ENCODE data around the gene MAP1B. TPM values are rescaled to one million over a fixed set of nuclear protein-coding genes. Genes with fewer than 3 reads are reported as not detected.

MAP1B gene
- total RNA-seq, 1 experiment from 2014 or later = 8.9 TPM

- peak overlapping the region; percentile 67 for H3K4me2 ChIP-seq (ENCODE audit: low read length)
- ChIA-PET CTCF (interaction anchor here (0.7 to 1.9 kb wide), 5 partner anchors 17 to 465 kb away, joined by 3 to 5 read pairs (median 3); no protein-coding TSS in a partner anchor), POLR2A (interaction anchor here (0.6 to 1.8 kb wide), 5 partner anchors 10 to 316 kb away, joined by 3 to 7 read pairs (median 3); partner anchors contain the start of genes MRPS27 and PTCD2), RAD21 (ENCODE audit: low non-redundant PET in 1 of 2, low total read pairs in 2 of 2, uncharacterized antibody in 2 of 2, unreplicated experiment in 2 of 2) (interaction anchor here (0.6 to 1.3 kb wide), 4 partner anchors 14 to 569 kb away, joined by 3 to 5 read pairs (median 4); no protein-coding TSS in a partner anchor)
- BruUV-seq (replicated peaks) = no TSS peak
- H3K9ac ChIP-seq (ENCODE audit: low read length) = peak overlapping the region; percentile 28
- H2AFZ ChIP-seq (ENCODE audit: low read depth, low read length, poor library complexity, severe bottlenecking) = no peak overlapping the region
- peaks cover 51% of the 10 kb centered on the region for H3K79me2 ChIP-seq (ENCODE audit: insufficient read depth, low read length)
- DNase-seq (ENCODE audit: low read depth, low spot score) (peak; percentile 71), ATAC-seq (peak; percentile 64)
- TF ChIP-seq ATF3 (IDR thresholded peaks at IDR 0.05) = 0 out of 2 replicates have a peak, but pooled peaks have one; percentile 5
- no peak for TF ChIP-seq EZH2phosphoT487 (IDR thresholded peaks at IDR 0.05; ENCODE audit: borderline replicate concordance)
- no peak for TF ChIP-seq POLR2A (IDR thresholded peaks at IDR 0.05; ENCODE audit: borderline replicate concordance, extremely low read depth, insufficient read depth, insufficient read length)
- TF ChIP-seq FOSL1 (IDR thresholded peaks at IDR 0.05; ENCODE audit: low read depth) = peak; percentile 80
- 0 out of 2 replicates have a peak, but pooled peaks have one; percentile 41 for TF ChIP-seq CBX3 (IDR thresholded peaks at IDR 0.05; ENCODE audit: low read depth)
- TF ChIP-seq EGR1 (IDR thresholded peaks at IDR 0.05; ENCODE audit: low read depth) = 0 out of 2 replicates have a peak, but pooled peaks have one; percentile 52
- 0 out of 2 replicates have a peak, but pooled peaks have one; percentile 11 for TF ChIP-seq CEBPB (IDR thresholded peaks at IDR 0.05; ENCODE audit: low read depth)
- no peak for TF ChIP-seq REST (IDR thresholded peaks at IDR 0.05; ENCODE audit: low read depth)
- TF ChIP-seq POLR2AphosphoS5 (IDR thresholded peaks at IDR 0.05; ENCODE audit: low read depth, low read length) = peak; percentile 26; the same call in 1 of the 2 replicates
- TF ChIP-seq RAD21 (IDR thresholded peaks at IDR 0.05; ENCODE audit: low read depth) = no peak
- TF ChIP-seq SP1 (IDR thresholded peaks at IDR 0.05; ENCODE audit: low read depth) = peak; percentile 47; the same call in 1 of the 2 replicates
- no peak for TF ChIP-seq SIN3A (IDR thresholded peaks at IDR 0.05; ENCODE audit: low read depth)
- TF ChIP-seq JUND (IDR thresholded peaks at IDR 0.05) = peak; percentile 79
- peak overlapping the region in 1 of 2 experiments; percentile 22; a peak in 1 of 4 replicates for H3K4me3 ChIP-seq (replicated peaks in 1 of 2; ENCODE audit: low read depth in 1 of 2, low read length in 2 of 2)
- peaks cover 42 to 55% of the 10 kb centered on the region in 2 experiments for H3K4me1 ChIP-seq (ENCODE audit: control insufficient read depth in 1 of 2, insufficient read depth in 2 of 2, low read length in 2 of 2)
- H3K36me3 ChIP-seq (ENCODE audit: control insufficient read depth in 1 of 2, insufficient read depth in 2 of 2, low read length in 2 of 2) = no peaks in the 10 kb centered on the region
- H3K9me3 ChIP-seq (ENCODE audit: control insufficient read depth in 1 of 2, insufficient read depth in 1 of 2, low read depth in 1 of 2, low read length in 2 of 2) = no peaks in the 10 kb centered on the region
- H4K20me1 ChIP-seq (ENCODE audit: insufficient read depth) = peaks cover 10% of the 10 kb centered on the region; the same call in 1 of the 2 replicates
- intact Hi-C loops (cut with micrococcal nuclease) = loop anchor here (5.0 kb wide), 2 partner anchors 111 to 466 kb away; no protein-coding TSS in a partner anchor
- H3K9me2 ChIP-seq (ENCODE audit: insufficient read depth) = no peaks in the 10 kb centered on the region
- H3K27me3 ChIP-seq (ENCODE audit: insufficient read depth, low read length) = no peaks in the 10 kb centered on the region
- H3K27ac ChIP-seq (ENCODE audit: low read depth, low read length) = peak overlapping the region; percentile 71
Observed at GRCh38 chr5:72248410-72248981, 141.2 kb downstream of the MAP1B start.
